ENCODE results near the gene RSRC2.
"Not testable (repeated sequence)": the region's sequence is repeated elsewhere in the genome, so short reads cannot be mapped to it uniquely, and the experiment has no call there.

Gene RSRC2

DNA sequence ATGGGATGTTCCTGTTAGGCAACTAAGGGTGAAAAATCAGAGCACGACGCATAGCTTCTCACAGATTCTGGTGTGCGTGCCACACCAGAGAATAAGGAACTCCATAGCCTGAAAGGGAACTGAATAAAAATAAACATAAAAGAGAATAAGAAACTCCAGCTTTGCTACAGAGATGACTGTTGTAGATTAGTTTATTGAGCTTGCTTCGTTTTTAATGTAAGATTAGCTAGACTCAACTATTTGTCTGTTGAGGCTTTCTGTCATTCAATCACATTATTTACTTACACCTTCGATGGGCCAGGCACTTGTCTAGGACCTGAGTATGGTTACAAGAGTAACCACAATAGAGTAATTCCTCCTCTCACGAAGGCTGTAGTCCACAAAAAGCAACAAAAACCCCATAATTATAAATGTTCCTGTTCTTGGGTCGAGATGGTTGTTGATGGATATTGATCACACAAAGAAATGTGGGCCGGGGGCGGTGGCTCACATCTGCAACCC is 25.2 kb downstream of the RSRC2 start:
- DNase-seq (ENCODE audit: low read depth in 2 of 2): no peak
- H3K4me3 ChIP-seq (replicated peaks in 1 of 2; ENCODE audit: low read depth in 2 of 2, low read length in 2 of 2): no peak overlapping the region
- TF ChIP-seq, protein P1, sequence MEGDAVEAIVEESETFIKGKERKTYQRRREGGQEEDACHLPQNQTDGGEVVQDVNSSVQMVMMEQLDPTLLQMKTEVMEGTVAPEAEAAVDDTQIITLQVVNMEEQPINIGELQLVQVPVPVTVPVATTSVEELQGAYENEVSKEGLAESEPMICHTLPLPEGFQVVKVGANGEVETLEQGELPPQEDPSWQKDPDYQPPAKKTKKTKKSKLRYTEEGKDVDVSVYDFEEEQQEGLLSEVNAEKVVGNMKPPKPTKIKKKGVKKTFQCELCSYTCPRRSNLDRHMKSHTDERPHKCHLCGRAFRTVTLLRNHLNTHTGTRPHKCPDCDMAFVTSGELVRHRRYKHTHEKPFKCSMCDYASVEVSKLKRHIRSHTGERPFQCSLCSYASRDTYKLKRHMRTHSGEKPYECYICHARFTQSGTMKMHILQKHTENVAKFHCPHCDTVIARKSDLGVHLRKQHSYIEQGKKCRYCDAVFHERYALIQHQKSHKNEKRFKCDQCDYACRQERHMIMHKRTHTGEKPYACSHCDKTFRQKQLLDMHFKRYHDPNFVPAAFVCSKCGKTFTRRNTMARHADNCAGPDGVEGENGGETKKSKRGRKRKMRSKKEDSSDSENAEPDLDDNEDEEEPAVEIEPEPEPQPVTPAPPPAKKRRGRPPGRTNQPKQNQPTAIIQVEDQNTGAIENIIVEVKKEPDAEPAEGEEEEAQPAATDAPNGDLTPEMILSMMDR (IDR thresholded peaks at IDR 0.05; ENCODE audit: low read depth, low read length): no peak

- TF ChIP-seq, protein P1 (IDR thresholded peaks at IDR 0.05; ENCODE audit: low read depth, low read length): no peak
- peak; percentile 98 to 99 for DNase-seq (ENCODE audit: low read depth in 2 of 2)
- peak within 1 kb of the TSS; percentile 87 to 88 for H3K4me3 ChIP-seq (replicated peaks in 1 of 2; ENCODE audit: low read depth in 2 of 2, low read length in 2 of 2)
Observed at GRCh38 chr12:122500685-122501488, 25.8 kb downstream of the RSRC2 start, which contains the start of gene ZCCHC8. TSS of gene ZCCHC8 (minus strand) at chr12:122500932. CDS start at chr12:122500840, 92 bp downstream.

DNA sequence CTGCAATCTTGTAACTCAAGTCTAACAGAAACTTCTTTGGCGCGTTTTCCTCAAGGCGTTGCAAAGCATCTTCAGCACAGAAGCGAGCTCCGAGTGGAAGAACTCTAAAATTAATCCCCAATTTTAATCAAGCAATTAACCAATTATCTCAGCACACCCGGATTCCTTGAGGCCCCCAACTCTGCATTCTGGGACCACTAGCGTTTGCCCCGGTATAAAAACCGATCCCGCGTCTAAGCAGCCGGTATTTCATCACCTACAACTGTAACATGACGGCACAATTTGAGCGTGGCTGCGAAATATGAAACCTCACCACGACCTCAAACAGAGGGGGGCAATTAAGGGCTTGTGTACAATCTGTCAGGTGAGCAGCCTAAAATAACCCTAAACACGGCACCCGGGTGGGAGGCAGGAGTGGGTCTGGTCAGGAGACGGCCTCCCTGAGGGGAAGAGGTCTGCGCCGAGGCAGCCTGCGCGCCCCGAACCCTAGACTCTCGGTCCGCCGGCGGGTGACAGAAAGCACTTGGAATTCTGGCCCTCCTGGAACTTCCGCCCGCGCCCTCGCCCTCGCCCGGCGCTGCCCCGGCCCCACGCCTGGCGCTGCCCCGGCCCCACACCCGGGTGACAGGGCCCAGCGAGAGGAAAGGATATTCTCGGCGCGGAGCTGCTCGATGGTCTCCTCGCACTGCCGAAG is 26.6 kb downstream of the RSRC2 start:
- H3K4me3 ChIP-seq (replicated peaks in 1 of 2; ENCODE audit: low read depth in 2 of 2, low read length in 2 of 2): peak overlapping the region; percentile 87 to 88
- peak; percentile 66 to 77 for DNase-seq (ENCODE audit: low read depth in 2 of 2)
- TF ChIP-seq, protein P1 (IDR thresholded peaks at IDR 0.05; ENCODE audit: low read depth, low read length): no peak

DNA sequence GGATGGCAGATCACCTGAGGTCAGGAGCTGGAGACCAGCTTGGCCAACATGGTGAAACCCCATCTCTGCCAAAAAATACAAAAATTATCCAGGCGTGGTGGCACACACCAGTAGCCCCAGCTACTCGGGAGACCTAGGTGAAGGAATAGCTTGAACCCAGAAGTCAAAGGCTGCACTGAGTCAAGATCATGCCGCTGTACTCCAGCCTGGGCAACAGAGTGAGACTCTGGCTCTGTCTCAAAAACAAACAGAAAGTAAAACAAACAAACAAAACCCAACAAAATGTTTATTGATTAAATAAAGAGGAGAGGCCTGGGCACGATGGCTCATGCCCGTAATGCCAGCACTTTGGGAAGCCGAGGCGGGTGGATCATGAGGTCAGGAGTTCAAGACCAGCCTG is 31.5 kb downstream of the RSRC2 start:
- DNase-seq (ENCODE audit: low read depth in 2 of 2): no peak
- TF ChIP-seq, protein P1 (IDR thresholded peaks at IDR 0.05; ENCODE audit: low read depth, low read length): no peak
- H3K4me3 ChIP-seq (replicated peaks in 1 of 2; ENCODE audit: low read depth in 2 of 2, low read length in 2 of 2): no peak overlapping the region

DNA sequence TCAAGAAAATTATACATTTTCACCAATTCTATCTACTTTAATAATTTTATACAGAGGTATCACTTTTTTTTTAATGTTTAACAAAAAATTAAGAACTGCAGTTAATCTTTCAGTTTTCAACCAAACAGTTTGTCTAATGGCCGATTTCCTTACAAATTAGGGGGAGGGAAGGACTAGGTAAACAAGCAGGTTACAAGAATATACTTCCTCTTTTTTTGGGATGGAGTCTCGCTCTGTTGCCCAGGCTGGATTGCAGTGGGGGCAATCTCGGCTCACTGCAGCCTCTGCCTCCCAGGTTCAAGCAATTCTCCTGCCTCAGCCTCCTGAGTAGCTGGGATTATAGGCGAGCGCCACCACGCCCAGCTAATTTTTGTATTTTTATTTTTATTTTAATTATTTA is 33.5 kb downstream of the RSRC2 start:
- not testable (repeated sequence) for H3K4me3 ChIP-seq (replicated peaks in 1 of 2; ENCODE audit: low read depth in 2 of 2, low read length in 2 of 2); DNase-seq (ENCODE audit: low read depth in 2 of 2)

DNA sequence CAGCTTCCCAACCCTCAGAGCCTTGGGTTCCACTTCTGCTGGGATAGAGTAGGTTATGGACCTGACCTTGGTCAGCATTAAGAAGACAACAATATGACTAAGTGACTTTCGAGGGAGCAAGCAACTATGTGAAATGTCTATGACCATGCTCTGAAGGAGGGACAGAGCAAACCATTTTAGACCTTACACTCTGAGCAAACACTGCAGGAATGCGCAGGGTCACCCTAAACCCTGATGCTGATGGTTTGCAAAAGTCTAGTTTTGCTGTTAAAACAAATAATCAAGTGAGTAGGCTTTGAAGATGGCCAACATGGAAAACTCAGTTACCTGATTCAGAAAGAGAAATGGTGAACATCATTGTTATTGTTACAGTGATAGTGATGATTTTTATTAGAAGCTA is 34.7 kb downstream of the RSRC2 start:
- no peak overlapping the region for H3K4me3 ChIP-seq (replicated peaks in 1 of 2; ENCODE audit: low read depth in 2 of 2, low read length in 2 of 2)
- TF ChIP-seq, protein P1 (IDR thresholded peaks at IDR 0.05; ENCODE audit: low read depth, low read length): no peak
- no peak for DNase-seq (ENCODE audit: low read depth in 2 of 2)

DNA sequence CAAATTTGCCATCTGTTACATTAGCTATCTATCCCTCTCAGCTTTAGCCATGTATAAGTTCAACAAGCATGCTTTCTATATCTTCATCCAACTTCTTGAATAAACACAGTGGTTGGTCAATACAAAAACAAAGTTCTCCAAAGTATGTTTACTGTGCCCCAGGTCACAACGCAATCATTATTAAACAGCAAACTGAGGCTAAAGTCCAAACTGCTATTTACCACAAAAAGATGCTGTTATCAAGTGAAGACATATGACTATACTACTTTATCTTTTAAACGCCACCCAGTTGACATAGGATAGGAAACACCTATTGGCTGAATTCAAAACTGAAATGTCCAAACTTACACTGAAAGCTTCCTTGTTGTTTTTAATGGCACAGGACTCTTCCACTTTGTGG is 37.7 kb downstream of the RSRC2 start:
- DNase-seq (ENCODE audit: low read depth in 2 of 2): no peak
- TF ChIP-seq, protein P1 (IDR thresholded peaks at IDR 0.05; ENCODE audit: low read depth, low read length): no peak
- H3K4me3 ChIP-seq (replicated peaks in 1 of 2; ENCODE audit: low read depth in 2 of 2, low read length in 2 of 2): no peak overlapping the region

DNA sequence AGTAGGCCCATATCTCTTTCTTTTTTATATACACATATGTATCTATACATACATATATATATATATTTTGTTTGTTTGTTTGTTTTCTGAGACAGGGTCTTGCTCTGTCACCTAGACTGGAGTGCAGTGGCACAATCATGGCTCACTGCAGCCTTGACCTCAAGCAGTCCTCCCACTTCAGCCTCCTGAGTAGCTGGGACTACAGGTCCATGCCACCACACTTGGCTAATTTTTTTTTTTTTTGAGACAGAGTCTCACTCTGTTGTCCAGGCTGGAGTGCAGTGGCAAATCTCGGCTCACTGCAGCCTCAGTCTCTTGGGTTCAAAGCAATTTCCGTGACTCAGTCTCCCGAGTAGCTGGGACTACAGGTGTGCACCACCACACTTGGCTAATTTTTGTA is 38.9 kb downstream of the RSRC2 start:
- not testable (repeated sequence) for H3K4me3 ChIP-seq (replicated peaks in 1 of 2; ENCODE audit: low read depth in 2 of 2, low read length in 2 of 2); DNase-seq (ENCODE audit: low read depth in 2 of 2)
